ENCODE measurements around the gene FBLN1.
"Not testable (repeated sequence)": the region's sequence is repeated elsewhere in the genome, so short reads cannot be mapped to it uniquely, and the experiment has no call there.

The FBLN1 gene

DNA sequence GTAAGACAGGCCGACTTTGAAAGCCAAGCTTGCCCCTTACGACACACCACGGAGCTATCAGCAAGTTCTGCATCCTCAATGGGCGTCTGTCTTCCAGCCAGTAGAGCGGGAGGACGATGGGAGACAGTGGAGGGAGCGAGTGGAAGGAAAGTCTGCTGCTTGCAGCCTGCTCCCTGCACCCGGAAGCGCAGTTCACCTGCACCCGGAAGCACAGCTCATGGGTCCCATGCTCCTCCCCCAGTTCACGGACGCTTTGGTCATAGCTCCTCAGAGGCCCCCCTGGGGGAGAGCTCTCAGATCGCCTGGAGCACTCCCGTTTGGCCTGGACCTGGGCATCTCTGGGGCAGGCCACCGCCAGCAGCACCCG, 51.3 kb downstream of the FBLN1 start:
- Histone ChIP-seq H3K27me3 (ENCODE audit: control insufficient read depth in 1 of 2, insufficient read depth in 2 of 2, low read length in 2 of 2) (no peaks in the 10 kb centered on the region), H3K27ac (ENCODE audit: low read length) (peak overlapping the region; percentile 87), H3K9ac (ENCODE audit: low read length in 2 of 2) (peak overlapping the region; percentile 24 to 47), H3K9me3 (ENCODE audit: control insufficient read depth in 2 of 2, low read length in 2 of 2) (peaks cover 0 to 6% of the 10 kb centered on the region in 2 donors), H3K4me3 (ENCODE audit: low read length in 2 of 2) (peak overlapping the region; percentile 48 to 60), H3K36me3 (ENCODE audit: control insufficient read depth in 2 of 2, insufficient read depth in 2 of 2, low read length in 2 of 2) (peaks cover 0 to 3% of the 10 kb centered on the region in 2 donors), H3K4me1 (ENCODE audit: control insufficient read depth, insufficient read depth, low read length) (peaks cover 55% of the 10 kb centered on the region)

DNA sequence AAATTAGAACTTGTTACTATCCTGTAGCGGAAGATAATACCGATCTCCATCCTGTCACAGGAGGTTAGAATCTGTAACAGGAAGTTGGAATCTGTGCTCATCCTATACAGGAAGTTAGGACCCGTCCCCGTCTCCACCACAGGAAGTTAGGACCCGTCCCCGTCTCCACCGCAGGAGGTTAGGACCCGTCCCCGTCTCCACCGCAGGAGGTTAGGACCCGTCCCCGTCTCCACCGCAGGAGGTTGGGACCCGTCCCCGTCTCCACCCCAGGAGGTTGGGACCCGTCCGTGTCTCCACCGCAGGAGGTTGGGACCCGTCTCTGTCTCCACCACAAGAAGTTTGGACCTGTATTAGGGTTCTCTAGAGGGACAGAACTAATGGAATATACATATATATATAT, 52.2 kb downstream of the FBLN1 start:
- Histone ChIP-seq H3K9me3 (ENCODE audit: control insufficient read depth in 2 of 2, low read length in 2 of 2) (peaks cover 0 to 6% of the 10 kb centered on the region in 2 donors), H3K4me1 (ENCODE audit: control insufficient read depth, insufficient read depth, low read length) (peaks cover 46% of the 10 kb centered on the region), H3K9ac (ENCODE audit: low read length in 2 of 2) (no peak overlapping the region), H3K4me3 (ENCODE audit: low read length in 2 of 2) (no peak overlapping the region), H3K27me3 (ENCODE audit: control insufficient read depth in 1 of 2, insufficient read depth in 2 of 2, low read length in 2 of 2) (no peaks in the 10 kb centered on the region), H3K27ac (ENCODE audit: low read length) (peak overlapping the region; percentile 87), H3K36me3 (ENCODE audit: control insufficient read depth in 2 of 2, insufficient read depth in 2 of 2, low read length in 2 of 2) (peaks cover 0 to 3% of the 10 kb centered on the region in 2 donors)

DNA sequence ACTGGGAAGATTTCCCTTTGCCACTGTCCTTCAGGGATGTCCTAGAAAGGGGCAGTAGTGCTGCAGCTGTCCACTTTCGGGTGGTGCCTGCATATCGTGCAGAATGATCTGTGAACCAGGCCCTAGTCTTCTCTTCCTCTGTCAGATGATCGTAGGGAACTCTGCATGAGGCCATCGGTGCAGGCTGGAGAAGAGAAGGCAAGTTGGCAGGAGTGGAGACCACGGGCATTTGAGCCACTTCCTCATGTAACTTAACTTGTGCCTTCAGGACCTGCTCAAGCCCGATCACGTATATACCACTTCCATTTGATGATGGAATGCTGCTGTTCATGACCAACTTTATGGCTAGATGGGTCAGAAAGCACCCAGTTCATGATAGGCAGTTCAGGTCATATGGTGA, 55.2 kb downstream of the FBLN1 start:
- not testable (repeated sequence) for H3K4me3 ChIP-seq (ENCODE audit: low read length in 2 of 2); H3K27me3 ChIP-seq (ENCODE audit: control insufficient read depth in 1 of 2, insufficient read depth in 2 of 2, low read length in 2 of 2); H3K36me3 ChIP-seq (ENCODE audit: control insufficient read depth in 2 of 2, insufficient read depth in 2 of 2, low read length in 2 of 2); H3K27ac ChIP-seq (ENCODE audit: low read length); H3K9ac ChIP-seq (ENCODE audit: low read length in 2 of 2); H3K9me3 ChIP-seq (ENCODE audit: control insufficient read depth in 2 of 2, low read length in 2 of 2)
- peaks cover 17% of the 10 kb centered on the region for H3K4me1 ChIP-seq (ENCODE audit: control insufficient read depth, insufficient read depth, low read length)

DNA sequence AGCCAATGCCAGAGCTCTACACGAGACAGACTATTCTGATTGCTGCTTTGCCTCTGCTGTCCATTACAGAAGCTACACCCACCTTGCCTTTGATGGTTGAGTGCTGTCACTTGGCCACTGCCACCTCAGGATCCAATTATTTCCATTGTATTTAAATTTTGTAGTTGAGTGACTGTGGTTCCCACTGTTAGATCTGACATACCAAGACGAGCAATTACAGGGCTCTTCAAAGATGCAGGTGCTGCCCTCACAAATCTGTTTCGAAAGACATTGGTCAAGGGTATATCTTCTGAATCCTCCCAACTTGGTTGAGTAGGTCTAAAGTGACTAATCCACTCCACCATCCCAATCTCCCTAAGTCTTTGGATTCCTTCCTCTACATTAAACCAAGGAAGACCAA, 57.4 kb downstream of the FBLN1 start:
- H3K4me3 ChIP-seq (ENCODE audit: low read length in 2 of 2); H3K27ac ChIP-seq (ENCODE audit: low read length); H3K4me1 ChIP-seq (ENCODE audit: control insufficient read depth, insufficient read depth, low read length); H3K27me3 ChIP-seq (ENCODE audit: control insufficient read depth in 1 of 2, insufficient read depth in 2 of 2, low read length in 2 of 2); H3K36me3 ChIP-seq (ENCODE audit: control insufficient read depth in 2 of 2, insufficient read depth in 2 of 2, low read length in 2 of 2); H3K9me3 ChIP-seq (ENCODE audit: control insufficient read depth in 2 of 2, low read length in 2 of 2); H3K9ac ChIP-seq (ENCODE audit: low read length in 2 of 2): not testable (repeated sequence)

DNA sequence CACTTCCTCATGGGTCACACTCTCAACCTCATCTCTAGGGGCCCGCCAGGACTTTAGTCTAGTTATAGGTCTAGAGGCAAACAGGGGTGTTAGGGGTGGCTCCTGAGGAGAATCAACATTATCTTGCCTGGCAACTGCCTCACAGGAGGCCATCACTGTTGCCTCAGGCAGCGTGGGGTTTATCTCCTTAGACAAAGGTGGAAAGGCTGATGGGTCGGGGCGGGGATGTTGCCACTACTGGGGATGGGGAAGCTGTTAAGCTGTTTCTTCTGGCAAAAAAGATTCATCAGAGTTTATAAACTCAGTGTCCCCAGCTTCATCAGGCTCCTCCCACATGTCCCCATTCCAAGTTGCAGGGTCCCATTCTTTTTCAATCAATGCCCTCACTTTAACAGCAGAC, 58.1 kb downstream of the FBLN1 start:
- H3K4me1 ChIP-seq (ENCODE audit: control insufficient read depth, insufficient read depth, low read length); H3K9me3 ChIP-seq (ENCODE audit: control insufficient read depth in 2 of 2, low read length in 2 of 2); H3K27me3 ChIP-seq (ENCODE audit: control insufficient read depth in 1 of 2, insufficient read depth in 2 of 2, low read length in 2 of 2); H3K27ac ChIP-seq (ENCODE audit: low read length); H3K36me3 ChIP-seq (ENCODE audit: control insufficient read depth in 2 of 2, insufficient read depth in 2 of 2, low read length in 2 of 2); H3K4me3 ChIP-seq (ENCODE audit: low read length in 2 of 2); H3K9ac ChIP-seq (ENCODE audit: low read length in 2 of 2): not testable (repeated sequence)

DNA sequence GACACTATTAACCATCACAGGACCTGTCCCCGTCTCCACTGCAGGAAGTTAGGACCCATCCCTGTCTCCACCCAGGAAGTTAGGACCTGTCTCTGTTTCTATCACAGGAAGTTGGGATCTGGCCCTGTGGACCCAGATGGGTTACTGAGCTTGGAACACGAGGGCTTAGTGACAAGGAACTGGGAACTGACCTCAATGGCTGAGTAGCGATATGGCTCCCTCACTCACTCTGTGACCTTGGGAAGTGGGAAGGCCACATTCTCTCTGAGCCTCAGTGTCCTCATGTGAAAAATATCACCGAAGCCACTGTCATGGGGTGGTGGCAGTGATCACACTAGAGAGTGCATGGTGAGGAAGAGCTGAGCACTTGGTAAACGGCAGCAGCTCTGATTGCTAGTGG, 59.4 kb downstream of the FBLN1 start:
- H3K9ac ChIP-seq (ENCODE audit: low read length in 2 of 2): no peak overlapping the region
- no peak overlapping the region for H3K27ac ChIP-seq (ENCODE audit: low read length)
- no peaks in the 10 kb centered on the region for H3K36me3 ChIP-seq (ENCODE audit: control insufficient read depth in 2 of 2, insufficient read depth in 2 of 2, low read length in 2 of 2)
- no peak overlapping the region for H3K4me3 ChIP-seq (ENCODE audit: low read length in 2 of 2)
- peaks cover 2 to 4% of the 10 kb centered on the region in 2 donors for H3K27me3 ChIP-seq (ENCODE audit: control insufficient read depth in 1 of 2, insufficient read depth in 2 of 2, low read length in 2 of 2)
- H3K4me1 ChIP-seq (ENCODE audit: control insufficient read depth, insufficient read depth, low read length): no peaks in the 10 kb centered on the region
- H3K9me3 ChIP-seq (ENCODE audit: control insufficient read depth in 2 of 2, low read length in 2 of 2): peaks cover 0 to 4% of the 10 kb centered on the region in 2 donors

DNA sequence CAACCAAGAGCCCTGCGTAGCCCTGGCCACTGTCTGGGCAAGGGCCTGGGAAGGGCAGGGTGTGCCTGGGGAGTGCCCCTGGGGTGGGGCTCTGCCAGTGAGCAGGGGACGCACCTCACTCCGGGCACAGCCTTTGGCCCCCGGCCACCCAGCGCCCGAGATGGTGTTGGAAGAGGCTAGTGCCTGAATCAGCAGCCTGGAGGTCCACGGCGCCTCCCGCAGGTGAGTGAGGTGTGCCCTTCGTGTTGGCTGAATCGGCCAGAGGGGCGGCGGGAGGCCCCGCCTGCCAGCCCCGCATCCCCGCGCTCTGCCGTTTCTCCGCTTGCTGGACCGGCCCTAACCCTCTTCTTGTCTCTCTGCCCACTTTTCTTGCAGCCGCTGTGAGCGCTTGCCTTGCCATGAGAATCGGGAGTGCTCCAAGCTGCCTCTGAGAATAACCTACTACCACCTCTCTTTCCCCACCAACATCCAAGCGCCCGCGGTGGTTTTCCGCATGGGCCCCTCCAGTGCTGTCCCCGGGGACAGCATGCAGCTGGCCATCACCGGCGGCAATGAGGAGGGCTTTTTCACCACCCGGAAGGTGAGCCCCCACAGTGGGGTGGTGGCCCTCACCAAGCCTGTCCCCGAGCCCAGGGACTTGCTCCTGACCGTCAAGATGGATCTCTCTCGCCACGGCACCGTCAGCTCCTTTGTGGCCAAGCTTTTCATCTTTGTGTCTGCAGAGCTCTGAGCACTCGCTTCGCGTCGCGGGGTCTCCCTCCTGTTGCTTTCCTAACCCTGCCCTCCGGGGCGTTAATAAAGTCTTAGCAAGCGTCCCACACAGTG, 60.1 kb downstream of the FBLN1 start:
- Histone ChIP-seq H3K9me3 (ENCODE audit: control insufficient read depth in 2 of 2, low read length in 2 of 2) (peaks cover 0 to 4% of the 10 kb centered on the region in 2 donors), H3K9ac (ENCODE audit: low read length in 2 of 2) (no peak overlapping the region), H3K27me3 (ENCODE audit: control insufficient read depth in 1 of 2, insufficient read depth in 2 of 2, low read length in 2 of 2) (peaks cover 2 to 4% of the 10 kb centered on the region in 2 donors), H3K27ac (ENCODE audit: low read length) (no peak overlapping the region), H3K36me3 (ENCODE audit: control insufficient read depth in 2 of 2, insufficient read depth in 2 of 2, low read length in 2 of 2) (no peaks in the 10 kb centered on the region), H3K4me1 (ENCODE audit: control insufficient read depth, insufficient read depth, low read length) (no peaks in the 10 kb centered on the region), H3K4me3 (ENCODE audit: low read length in 2 of 2) (no peak overlapping the region)

DNA sequence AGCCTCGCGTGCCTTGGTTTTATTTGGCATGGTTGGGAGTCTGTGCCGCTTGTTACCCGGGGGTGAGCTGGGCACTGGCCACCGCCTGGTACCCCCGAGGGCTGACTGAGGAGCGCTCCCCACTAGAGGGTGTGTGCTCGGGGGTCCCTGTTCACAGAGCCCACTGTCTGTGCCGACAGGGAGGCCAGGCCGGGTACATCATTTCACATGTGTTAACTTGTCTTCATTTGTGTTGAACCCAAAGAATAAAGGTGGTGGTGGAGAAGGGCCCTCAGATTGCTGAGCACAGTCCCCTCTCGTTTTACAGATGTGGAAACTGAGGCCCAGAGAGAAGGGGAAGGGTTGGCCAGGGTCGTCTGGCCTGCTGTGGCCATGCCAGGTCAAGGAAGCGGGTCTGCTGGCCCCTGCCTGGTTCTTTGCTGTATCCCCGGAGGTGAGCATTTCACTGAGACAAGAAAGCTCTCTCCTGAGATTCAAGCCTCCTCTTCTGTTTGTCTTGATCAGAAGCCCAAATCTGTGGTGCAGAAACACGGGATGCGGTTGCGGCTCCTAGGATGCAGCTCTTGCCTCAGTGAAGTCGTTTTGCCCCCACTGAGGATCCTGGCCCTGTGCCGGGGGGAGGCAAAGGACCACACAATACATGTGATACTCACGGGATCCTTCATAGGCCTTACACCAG, 60.8 kb downstream of the FBLN1 start:
- Histone ChIP-seq H3K4me3 (ENCODE audit: low read length in 2 of 2) (no peak overlapping the region), H3K36me3 (ENCODE audit: control insufficient read depth in 2 of 2, insufficient read depth in 2 of 2, low read length in 2 of 2) (no peaks in the 10 kb centered on the region), H3K9me3 (ENCODE audit: control insufficient read depth in 2 of 2, low read length in 2 of 2) (peaks cover 0 to 4% of the 10 kb centered on the region in 2 donors)

DNA sequence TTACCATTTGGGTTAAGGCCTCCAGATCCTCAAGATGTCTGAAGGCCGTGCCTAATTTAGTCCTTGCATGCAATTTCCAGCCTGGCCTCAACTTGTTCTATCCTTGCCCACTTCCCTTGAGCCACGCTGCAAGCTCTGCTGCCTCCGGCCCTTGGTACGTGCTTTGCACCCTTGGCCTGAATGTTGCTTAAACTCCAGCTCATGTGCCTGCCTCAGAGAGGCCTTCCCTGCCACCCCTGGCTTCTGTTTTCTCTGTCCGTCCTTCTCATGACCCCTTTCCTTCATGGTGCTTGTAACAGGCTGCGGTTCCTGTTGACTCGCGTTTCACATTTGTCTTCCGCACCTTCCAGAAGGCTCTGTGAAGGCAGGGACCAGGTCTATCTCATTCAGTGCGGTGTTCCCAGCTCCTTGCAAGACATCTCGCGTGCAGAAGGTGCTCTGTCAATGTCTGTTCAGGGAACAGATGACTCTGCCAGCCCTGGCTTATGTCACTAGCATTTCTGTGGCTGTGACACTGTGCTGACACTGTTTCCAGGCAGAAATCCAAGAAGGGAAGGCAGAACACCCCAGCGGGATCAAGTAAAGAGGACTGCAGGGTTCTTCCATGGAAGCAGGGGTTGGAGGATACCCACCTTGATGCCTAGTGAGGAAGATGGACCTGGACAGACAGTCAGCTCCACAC, 61.8 kb downstream of the FBLN1 start:
- peaks cover 0 to 4% of the 10 kb centered on the region in 2 donors for H3K9me3 ChIP-seq (ENCODE audit: control insufficient read depth in 2 of 2, low read length in 2 of 2)
- no peaks in the 10 kb centered on the region for H3K4me1 ChIP-seq (ENCODE audit: control insufficient read depth, insufficient read depth, low read length)
- H3K27ac ChIP-seq (ENCODE audit: low read length): no peak overlapping the region
- no peak overlapping the region for H3K4me3 ChIP-seq (ENCODE audit: low read length in 2 of 2)
- no peak overlapping the region for H3K9ac ChIP-seq (ENCODE audit: low read length in 2 of 2)
- H3K27me3 ChIP-seq (ENCODE audit: control insufficient read depth in 1 of 2, insufficient read depth in 2 of 2, low read length in 2 of 2): peaks cover 2 to 4% of the 10 kb centered on the region in 2 donors
- no peaks in the 10 kb centered on the region for H3K36me3 ChIP-seq (ENCODE audit: control insufficient read depth in 2 of 2, insufficient read depth in 2 of 2, low read length in 2 of 2)

More for the DNA sequence above, 60.8 kb downstream of the FBLN1 start:
- Histone ChIP-seq H3K27me3 (ENCODE audit: control insufficient read depth in 1 of 2, insufficient read depth in 2 of 2, low read length in 2 of 2) (peaks cover 2 to 4% of the 10 kb centered on the region in 2 donors), H3K9ac (ENCODE audit: low read length in 2 of 2) (no peak overlapping the region), H3K27ac (ENCODE audit: low read length) (no peak overlapping the region), H3K4me1 (ENCODE audit: control insufficient read depth, insufficient read depth, low read length) (no peaks in the 10 kb centered on the region)

DNA sequence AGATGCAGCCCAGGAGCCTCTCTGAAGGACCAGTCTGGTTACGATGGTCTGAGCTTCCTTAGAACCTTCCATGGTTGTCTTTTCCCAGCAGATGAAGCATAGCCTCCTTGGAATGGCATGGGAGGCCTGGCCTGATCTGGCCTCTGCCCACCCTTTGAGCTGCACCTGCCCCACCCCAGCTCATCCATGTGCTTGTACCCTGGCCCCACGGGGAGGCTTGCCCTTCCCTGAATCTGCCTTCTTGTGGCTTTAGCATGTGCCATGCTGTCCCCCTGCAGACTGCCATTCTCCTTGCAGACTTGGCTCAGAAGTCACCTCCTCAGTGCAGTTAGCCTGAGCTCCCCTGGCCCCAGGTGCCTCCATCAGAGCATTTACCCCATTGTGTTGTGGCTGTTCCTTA, 62.5 kb downstream of the FBLN1 start:
- no peaks in the 10 kb centered on the region for H3K36me3 ChIP-seq (ENCODE audit: control insufficient read depth in 2 of 2, insufficient read depth in 2 of 2, low read length in 2 of 2)
- no peaks in the 10 kb centered on the region for H3K4me1 ChIP-seq (ENCODE audit: control insufficient read depth, insufficient read depth, low read length)
- no peak overlapping the region for H3K9ac ChIP-seq (ENCODE audit: low read length in 2 of 2)
- H3K9me3 ChIP-seq (ENCODE audit: control insufficient read depth in 2 of 2, low read length in 2 of 2): peaks cover 0 to 4% of the 10 kb centered on the region in 2 donors
- no peak overlapping the region for H3K27ac ChIP-seq (ENCODE audit: low read length)
- peaks cover 2 to 4% of the 10 kb centered on the region in 2 donors for H3K27me3 ChIP-seq (ENCODE audit: control insufficient read depth in 1 of 2, insufficient read depth in 2 of 2, low read length in 2 of 2)
- H3K4me3 ChIP-seq (ENCODE audit: low read length in 2 of 2): no peak overlapping the region
